HEK293 (cell line): ENCODE data around the gene CARMIL3.

ENCODE experiments used
- CTCF ChIA-PET: fragments of 350-600 bp; formaldehyde crosslinking; extraction: SDS; loops from one replicate; lab custom pipeline; 2021; ENCODE audit warnings: antibody characterized with exemption; lab: Yijun Ruan, JAX
- POLR2A ChIA-PET: fragments of 300-600 bp; formaldehyde crosslinking; extraction: SDS; loops from one replicate; lab custom pipeline; 2020; ENCODE audit warnings: antibody characterized with exemption, inconsistent platforms; lab: Yijun Ruan, JAX
- H3K27ac ChIP-seq: fragments of 200-500 bp; sonication (Bioruptor generic); 2 replicates; pipeline ENCODE4 v1.5.1; 2014; ENCODE audit warnings: low read depth, low read length, control low read depth, inconsistent platforms; ENCODE audit errors: extremely low read depth
- H3K36me3 ChIP-seq, 2 experiments: fragments of 200-500 bp in 1 of 2; sonication (Bioruptor generic) in 1 of 2; 1 replicate in 1 of 2; 2 replicates in 1 of 2; pipeline ENCODE4 v1.5.1; 2014 to 2017; ENCODE audit warnings: inconsistent platforms in 2 of 2, low read length in 2 of 2; ENCODE audit not compliant: control insufficient read depth in 2 of 2, insufficient read depth in 1 of 2
- H3K4me1 ChIP-seq: fragments of 200-500 bp; sonication (Bioruptor generic); 2 replicates; pipeline ENCODE4 v1.5.1; 2014; ENCODE audit warnings: mild to moderate bottlenecking, low read length, inconsistent platforms; ENCODE audit not compliant: control insufficient read depth, insufficient read depth
- H3K4me3 ChIP-seq: 2 replicates; pipeline ENCODE4 v1.5.1; 2011; ENCODE audit warnings: low read depth, mild to moderate bottlenecking, control low read depth, low read length, moderate library complexity
- H3K9me3 ChIP-seq: fragments of 200-500 bp; sonication (Bioruptor generic); 2 replicates; pipeline ENCODE4 v1.5.1; 2014; ENCODE audit warnings: low read depth, low read length, inconsistent platforms; ENCODE audit not compliant: control insufficient read depth, insufficient read depth
- EGR2 ChIP-seq: fragments of 450-650 bp; formaldehyde crosslinking; IDR thresholded peaks from 2 replicates; pipeline ENCODE4 v1.5.1; 2016; ENCODE audit warnings: low read depth, missing biosample characterization, missing genetic modification characterization
- KLF16 ChIP-seq: fragments of 450-650 bp; formaldehyde crosslinking; IDR thresholded peaks from 2 replicates; pipeline ENCODE4 v1.5.1; 2017; ENCODE audit warnings: missing biosample characterization, missing genetic modification characterization
- ZBTB21 ChIP-seq: fragments of 450-650 bp; formaldehyde crosslinking; IDR thresholded peaks from 2 replicates; pipeline ENCODE4 v1.5.1; 2017; ENCODE audit warnings: missing biosample characterization, missing genetic modification characterization
- ZFHX2 ChIP-seq: fragments of 450-650 bp; formaldehyde crosslinking; conservative IDR thresholded peaks from 2 replicates; pipeline ENCODE4 v1.5.1; 2016; ENCODE audit warnings: missing biosample characterization, missing genetic modification characterization
- ZNF211 ChIP-seq: fragments of 450-650 bp; formaldehyde crosslinking; IDR thresholded peaks from 2 replicates; pipeline ENCODE4 v1.5.1; 2016; ENCODE audit warnings: low read depth, missing biosample characterization, missing genetic modification characterization
- ZNF239 ChIP-seq: fragments of 450-650 bp; formaldehyde crosslinking; IDR thresholded peaks from 2 replicates; pipeline ENCODE4 v1.5.1; 2016; ENCODE audit warnings: missing biosample characterization, missing genetic modification characterization
- ZNF335 ChIP-seq: fragments of 450-650 bp; formaldehyde crosslinking; conservative IDR thresholded peaks from 2 replicates; pipeline ENCODE4 v1.5.1; 2016; ENCODE audit warnings: missing biosample characterization, missing genetic modification characterization
- ZNF629 ChIP-seq: fragments of 450-650 bp; formaldehyde crosslinking; IDR thresholded peaks from 2 replicates; pipeline ENCODE4 v1.5.1; 2017; ENCODE audit warnings: missing biosample characterization, missing genetic modification characterization
- ZNF777 ChIP-seq: fragments of 450-650 bp; formaldehyde crosslinking; IDR thresholded peaks from 2 replicates; pipeline ENCODE4 v1.5.1; 2017; ENCODE audit warnings: missing biosample characterization, missing genetic modification characterization, borderline replicate concordance
- ZSCAN30 ChIP-seq: fragments of 450-650 bp; IDR thresholded peaks from 2 replicates; pipeline ENCODE4 v1.5.1; 2018; ENCODE audit warnings: missing biosample characterization, mild to moderate bottlenecking, missing genetic modification characterization, moderate library complexity
- TF ChIP-seq, protein P1 (sequence below): fragments of 450-650 bp; formaldehyde crosslinking; IDR thresholded peaks from 2 replicates; pipeline ENCODE4 v1.5.1; 2016; ENCODE audit warnings: missing biosample characterization, missing genetic modification characterization
- TF ChIP-seq, protein P2 (sequence below): fragments of 450-650 bp; formaldehyde crosslinking; optimal IDR thresholded peaks from 2 replicates; pipeline ENCODE3; 2016; ENCODE audit warnings: missing biosample characterization, mild to moderate bottlenecking, missing genetic modification characterization
- TF ChIP-seq, protein P3 (sequence below): fragments of 450-650 bp; formaldehyde crosslinking; IDR thresholded peaks from 2 replicates; pipeline ENCODE4 v1.5.1; 2017; ENCODE audit warnings: missing biosample characterization, missing genetic modification characterization
- TF ChIP-seq, protein P4 (sequence below): fragments of 450-650 bp; formaldehyde crosslinking; IDR thresholded peaks from 2 replicates; pipeline ENCODE4 v1.5.1; 2016; ENCODE audit warnings: missing biosample characterization, missing genetic modification characterization
- TF ChIP-seq, protein P5 (sequence below): fragments of 450-650 bp; formaldehyde crosslinking; IDR thresholded peaks from 2 replicates; pipeline ENCODE4 v1.5.1; 2016; ENCODE audit warnings: missing biosample characterization, missing genetic modification characterization

CARMIL3 gene

DNA sequence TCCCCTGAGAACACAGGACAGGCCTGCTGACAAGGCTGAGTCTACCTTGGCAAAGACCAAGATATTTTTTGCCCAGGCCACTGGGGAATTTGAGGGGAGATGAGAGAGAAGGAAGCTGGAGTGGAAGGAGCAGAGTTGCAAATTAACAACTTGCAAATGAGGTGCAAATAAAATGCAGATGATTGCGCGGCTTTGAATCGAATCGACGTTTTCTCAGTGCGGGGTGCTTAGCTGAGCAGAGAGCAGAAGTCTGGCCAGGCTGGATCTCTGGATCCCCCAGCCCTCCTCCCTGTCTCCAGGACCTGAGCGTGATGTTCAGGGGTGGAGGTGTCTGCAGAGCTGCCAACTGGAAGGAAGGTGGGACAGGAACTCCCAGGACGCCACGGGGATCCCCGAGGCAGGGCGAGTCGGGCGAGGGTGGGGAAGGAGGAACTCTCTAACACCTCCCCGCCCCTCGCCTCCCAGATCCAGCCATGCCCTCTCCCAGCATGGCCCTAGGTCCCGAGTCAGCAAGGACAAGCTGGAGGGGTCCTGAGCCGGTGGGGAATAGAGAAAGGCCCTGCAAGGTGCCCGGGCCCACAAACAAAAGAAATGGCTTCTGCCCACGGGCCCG is 527 bp upstream of the CARMIL3 start:
- POLR2A ChIA-PET, result interaction anchor here (0.5 to 1.7 kb wide), 3 partner anchors 43 to 191 kb away, joined by 3 to 12 read pairs (median 4); partner anchors contain the start of genes PCK2 and TINF2
- CTCF ChIA-PET, result interaction anchor here (3.2 kb wide), 1 partner anchor 57 kb away, joined by 12 read pairs; no protein-coding TSS in a partner anchor
- no peak for TF ChIP-seq ZNF777 (tag by site-specific recombination)
- 0 out of 2 replicates have a peak, but pooled peaks have one; percentile 7 for TF ChIP-seq ZNF211 (tag by site-specific recombination)
- TF ChIP-seq, protein P1, sequence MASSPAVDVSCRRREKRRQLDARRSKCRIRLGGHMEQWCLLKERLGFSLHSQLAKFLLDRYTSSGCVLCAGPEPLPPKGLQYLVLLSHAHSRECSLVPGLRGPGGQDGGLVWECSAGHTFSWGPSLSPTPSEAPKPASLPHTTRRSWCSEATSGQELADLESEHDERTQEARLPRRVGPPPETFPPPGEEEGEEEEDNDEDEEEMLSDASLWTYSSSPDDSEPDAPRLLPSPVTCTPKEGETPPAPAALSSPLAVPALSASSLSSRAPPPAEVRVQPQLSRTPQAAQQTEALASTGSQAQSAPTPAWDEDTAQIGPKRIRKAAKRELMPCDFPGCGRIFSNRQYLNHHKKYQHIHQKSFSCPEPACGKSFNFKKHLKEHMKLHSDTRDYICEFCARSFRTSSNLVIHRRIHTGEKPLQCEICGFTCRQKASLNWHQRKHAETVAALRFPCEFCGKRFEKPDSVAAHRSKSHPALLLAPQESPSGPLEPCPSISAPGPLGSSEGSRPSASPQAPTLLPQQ (tag by site-specific recombination), result 0 out of 2 replicates have a peak, but pooled peaks have one; percentile 24
- no peak for TF ChIP-seq ZSCAN30 (tag by site-specific recombination)
- TF ChIP-seq KLF16, result no peak
- TF ChIP-seq, protein P2, sequence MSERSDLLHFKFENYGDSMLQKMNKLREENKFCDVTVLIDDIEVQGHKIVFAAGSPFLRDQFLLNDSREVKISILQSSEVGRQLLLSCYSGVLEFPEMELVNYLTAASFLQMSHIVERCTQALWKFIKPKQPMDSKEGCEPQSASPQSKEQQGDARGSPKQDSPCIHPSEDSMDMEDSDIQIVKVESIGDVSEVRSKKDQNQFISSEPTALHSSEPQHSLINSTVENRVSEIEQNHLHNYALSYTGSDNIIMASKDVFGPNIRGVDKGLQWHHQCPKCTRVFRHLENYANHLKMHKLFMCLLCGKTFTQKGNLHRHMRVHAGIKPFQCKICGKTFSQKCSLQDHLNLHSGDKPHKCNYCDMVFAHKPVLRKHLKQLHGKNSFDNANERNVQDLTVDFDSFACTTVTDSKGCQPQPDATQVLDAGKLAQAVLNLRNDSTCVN (tag by site-specific recombination), result no peak
- peak; percentile 93 for TF ChIP-seq ZNF335 (tag by site-specific recombination)
- Histone ChIP-seq H3K4me1 (no peaks in the 10 kb centered on the region), H3K27ac (no peak overlapping the region; the same call in 1 of the 2 replicates), H3K36me3 (no peaks in the 10 kb centered on the region), H3K4me3 (peak overlapping the region; percentile 52), H3K9me3 (no peaks in the 10 kb centered on the region)

DNA sequence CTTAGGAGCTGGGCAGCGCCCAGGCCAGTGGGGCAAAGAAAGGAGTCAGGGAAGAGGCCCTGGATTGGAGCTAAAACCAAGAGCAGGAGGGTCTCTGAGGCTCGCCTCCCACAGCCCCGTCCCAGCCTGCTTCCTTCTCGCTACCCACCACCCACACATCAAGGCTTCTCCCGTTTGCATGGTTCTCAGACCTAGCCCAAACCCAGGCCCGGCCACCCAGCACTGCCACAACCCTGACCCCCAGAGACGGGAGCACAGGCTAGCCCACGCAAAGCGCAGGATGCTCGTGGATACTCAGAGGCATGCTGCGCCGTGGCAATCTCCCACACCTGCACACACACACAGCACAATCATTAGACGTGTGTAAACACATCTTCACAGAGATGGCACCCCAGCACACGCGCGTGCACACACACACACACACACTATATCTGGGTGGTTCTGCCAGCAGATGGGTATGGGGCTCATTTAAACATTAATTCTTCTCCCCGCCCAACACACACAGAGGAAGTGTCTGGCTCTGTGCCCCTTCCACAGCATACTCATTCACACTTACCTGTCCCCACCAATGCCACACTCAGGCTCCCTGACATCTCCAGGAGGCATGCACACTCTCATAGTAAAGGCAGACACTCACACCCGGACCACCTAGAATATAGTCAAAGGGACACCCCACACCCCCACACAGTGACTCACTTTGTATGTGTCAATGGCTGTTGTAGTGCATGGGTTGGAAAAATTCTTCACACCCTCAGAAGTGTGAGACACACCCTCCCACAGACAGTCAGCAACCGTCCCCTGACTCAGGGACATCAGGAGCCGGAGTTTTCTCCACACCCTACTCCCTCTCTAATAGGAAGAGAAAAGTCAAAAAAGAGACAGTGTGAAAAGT is 1.1 kb downstream of the CARMIL3 start:
- Histone ChIP-seq H3K27ac (no peak overlapping the region), H3K36me3 (no peaks in the 10 kb centered on the region), H3K9me3 (no peaks in the 10 kb centered on the region), H3K4me1 (no peaks in the 10 kb centered on the region), H3K4me3 (no peak overlapping the region)
- CTCF ChIA-PET, result interaction anchor here (0.6 to 3.2 kb wide), 6 partner anchors 18 to 161 kb away, joined by 3 to 12 read pairs (median 4); partner anchors contain the start of gene CHMP4A
- POLR2A ChIA-PET, result interaction anchor here (0.8 to 1.7 kb wide), 5 partner anchors 30 to 218 kb away, joined by 3 to 12 read pairs (median 4); partner anchors contain the start of genes PCK2, RABGGTA and TINF2
- TF ChIP-seq EGR2 (tag by site-specific recombination) (peak; percentile 69; the same call in 1 of the 2 replicates), ZBTB21 (tag by site-specific recombination) (no peak), ZNF629 (tag by site-specific recombination) (0 out of 2 replicates have a peak, but pooled peaks have one; percentile 0), ZFHX2 (tag by site-specific recombination) (peak; percentile 59), ZNF239 (tag by site-specific recombination) (no peak)
- TF ChIP-seq, protein P3, sequence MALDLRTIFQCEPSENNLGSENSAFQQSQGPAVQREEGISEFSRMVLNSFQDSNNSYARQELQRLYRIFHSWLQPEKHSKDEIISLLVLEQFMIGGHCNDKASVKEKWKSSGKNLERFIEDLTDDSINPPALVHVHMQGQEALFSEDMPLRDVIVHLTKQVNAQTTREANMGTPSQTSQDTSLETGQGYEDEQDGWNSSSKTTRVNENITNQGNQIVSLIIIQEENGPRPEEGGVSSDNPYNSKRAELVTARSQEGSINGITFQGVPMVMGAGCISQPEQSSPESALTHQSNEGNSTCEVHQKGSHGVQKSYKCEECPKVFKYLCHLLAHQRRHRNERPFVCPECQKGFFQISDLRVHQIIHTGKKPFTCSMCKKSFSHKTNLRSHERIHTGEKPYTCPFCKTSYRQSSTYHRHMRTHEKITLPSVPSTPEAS (tag by site-specific recombination), result 0 out of 2 replicates have a peak, but pooled peaks have one; percentile 14
- TF ChIP-seq, protein P4, sequence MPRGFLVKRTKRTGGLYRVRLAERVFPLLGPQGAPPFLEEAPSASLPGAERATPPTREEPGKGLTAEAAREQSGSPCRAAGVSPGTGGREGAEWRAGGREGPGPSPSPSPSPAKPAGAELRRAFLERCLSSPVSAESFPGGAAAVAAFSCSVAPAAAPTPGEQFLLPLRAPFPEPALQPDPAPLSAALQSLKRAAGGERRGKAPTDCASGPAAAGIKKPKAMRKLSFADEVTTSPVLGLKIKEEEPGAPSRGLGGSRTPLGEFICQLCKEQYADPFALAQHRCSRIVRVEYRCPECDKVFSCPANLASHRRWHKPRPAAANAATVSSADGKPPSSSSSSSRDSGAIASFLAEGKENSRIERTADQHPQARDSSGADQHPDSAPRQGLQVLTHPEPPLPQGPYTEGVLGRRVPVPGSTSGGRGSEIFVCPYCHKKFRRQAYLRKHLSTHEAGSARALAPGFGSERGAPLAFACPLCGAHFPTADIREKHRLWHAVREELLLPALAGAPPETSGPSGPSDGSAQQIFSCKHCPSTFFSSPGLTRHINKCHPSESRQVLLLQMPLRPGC (tag by site-specific recombination), result no peak
- TF ChIP-seq, protein P5, sequence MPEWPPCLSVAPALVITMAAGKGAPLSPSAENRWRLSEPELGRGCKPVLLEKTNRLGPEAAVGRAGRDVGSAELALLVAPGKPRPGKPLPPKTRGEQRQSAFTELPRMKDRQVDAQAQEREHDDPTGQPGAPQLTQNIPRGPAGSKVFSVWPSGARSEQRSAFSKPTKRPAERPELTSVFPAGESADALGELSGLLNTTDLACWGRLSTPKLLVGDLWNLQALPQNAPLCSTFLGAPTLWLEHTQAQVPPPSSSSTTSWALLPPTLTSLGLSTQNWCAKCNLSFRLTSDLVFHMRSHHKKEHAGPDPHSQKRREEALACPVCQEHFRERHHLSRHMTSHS (tag by site-specific recombination), result no peak
